Muscle of leg (tissue), 11 donors: ENCODE data around the gene GPR139. TPM values are rescaled to one million over a fixed set of nuclear protein-coding genes. Genes with fewer than 3 reads are reported as not detected.
A peak's percentile ranks its signal among the peaks of the same experiment; 100 is the strongest.

ENCODE experiments used
- DNase-seq: peaks from one replicate; pipeline ENCODE4 v3.0.0; 2013
- H3K27ac ChIP-seq: one replicate; pipeline ENCODE4 v1.5.1; 2013; ENCODE audit warnings: mild to moderate bottlenecking, low read length, control low read depth
- H3K27me3 ChIP-seq: one replicate; pipeline ENCODE4 v1.6.1; 2013; ENCODE audit warnings: low read length; ENCODE audit not compliant: control insufficient read depth, insufficient read depth
- H3K36me3 ChIP-seq: one replicate; pipeline ENCODE4 v1.6.1; 2013; ENCODE audit warnings: low read length; ENCODE audit not compliant: control insufficient read depth, insufficient read depth
- H3K4me1 ChIP-seq: one replicate; pipeline ENCODE4 v1.6.1; 2013; ENCODE audit warnings: low read length; ENCODE audit not compliant: control insufficient read depth, insufficient read depth
- H3K4me3 ChIP-seq: one replicate; pipeline ENCODE4 v1.5.1; 2013; ENCODE audit warnings: low read length, control low read depth
- H3K9me3 ChIP-seq: replicated peaks from 2 replicates; pipeline ENCODE4 v1.6.1; 2013; ENCODE audit warnings: low read depth, low read length; ENCODE audit not compliant: control insufficient read depth
- WGBS: methylation state at CpG from one replicate; pipeline ENCODE4 v1.1.5; 2013; ENCODE audit warnings: missing lambda C conversion rate; ENCODE audit not compliant: insufficient coverage; 5-methylcytosine and 5-hydroxymethylcytosine counted together
- polyA plus RNA-seq, 8 donors: library from polyadenylated mRNA; unstranded; fragments of 120-200 nt; gene quantifications; one replicate each; pipeline versions ENCODE4 v1.2.1 to v1.2.3, GENCODE V29; 2013; ENCODE audit warnings: inconsistent platforms in 1 of 8, low replicate concordance in 1 of 8; ENCODE audit not compliant: insufficient read length in 8 of 8, insufficient read depth in 1 of 8
- total RNA-seq: library from RNA; stranded (reverse); fragments of 120-200 nt; gene quantifications from one replicate; pipeline ENCODE4 v1.2.4, GENCODE V29; 2013

Gene GPR139
- total and polyA plus RNA-seq, 9 donors: not detected

GRCh38 chr16:19994466-19995170 lies 79.1 kb downstream of the GPR139 start:
- Histone ChIP-seq H3K4me1 (no peaks in the 10 kb centered on the region), H3K9me3 (no peaks in the 10 kb centered on the region), H3K36me3 (no peaks in the 10 kb centered on the region), H3K4me3 (no peak overlapping the region), H3K27me3 (no peaks in the 10 kb centered on the region), H3K27ac (no peak overlapping the region)
- whole genome bisulfite sequencing: 63% methylated on average over 15 of the region's 17 CpGs
- peak; percentile 8 for DNase-seq

GRCh38 chr16:19991614-19992013 lies 82.1 kb downstream of the GPR139 start:
- H3K4me3 ChIP-seq: no peak overlapping the region
- H3K27ac ChIP-seq: no peak overlapping the region
- H3K36me3 ChIP-seq: no peaks in the 10 kb centered on the region
- no CpG with 5 or more reads among the region's 7 CpGs for WGBS
- H3K4me1 ChIP-seq: no peaks in the 10 kb centered on the region
- H3K27me3 ChIP-seq: no peaks in the 10 kb centered on the region
- no peaks in the 10 kb centered on the region for H3K9me3 ChIP-seq
- no peak for DNase-seq

GRCh38 chr16:19984135-19984534 lies 89.6 kb downstream of the GPR139 start:
- H3K4me1 ChIP-seq: no peaks in the 10 kb centered on the region
- no peak for DNase-seq
- no peaks in the 10 kb centered on the region for H3K27me3 ChIP-seq
- WGBS: 76% methylated on average over 3 of the region's 3 CpGs
- H3K4me3 ChIP-seq: no peak overlapping the region
- H3K27ac ChIP-seq: no peak overlapping the region
- no peaks in the 10 kb centered on the region for H3K36me3 ChIP-seq
- no peaks in the 10 kb centered on the region for H3K9me3 ChIP-seq

Other genes with a start within 250 kb of the GPR139 start
- 39.9 TPM for gene GPRC5B, start 189.0 kb downstream of the GPR139 start, total RNA-seq
- 10 to 100 TPM; 66.0 to 92.0 (median 80.3) TPM for gene GPRC5B, start 189.0 kb downstream of the GPR139 start, polyA plus RNA-seq